T1000 (cell line): ENCODE data around the gene HEPN1.

Source experiments
- DNase-seq: peaks from one replicate; lab custom pipeline; 2025; ENCODE audit warnings: mixed read lengths; lab: John Stamatoyannopoulos, UW

Gene HEPN1

DNA sequence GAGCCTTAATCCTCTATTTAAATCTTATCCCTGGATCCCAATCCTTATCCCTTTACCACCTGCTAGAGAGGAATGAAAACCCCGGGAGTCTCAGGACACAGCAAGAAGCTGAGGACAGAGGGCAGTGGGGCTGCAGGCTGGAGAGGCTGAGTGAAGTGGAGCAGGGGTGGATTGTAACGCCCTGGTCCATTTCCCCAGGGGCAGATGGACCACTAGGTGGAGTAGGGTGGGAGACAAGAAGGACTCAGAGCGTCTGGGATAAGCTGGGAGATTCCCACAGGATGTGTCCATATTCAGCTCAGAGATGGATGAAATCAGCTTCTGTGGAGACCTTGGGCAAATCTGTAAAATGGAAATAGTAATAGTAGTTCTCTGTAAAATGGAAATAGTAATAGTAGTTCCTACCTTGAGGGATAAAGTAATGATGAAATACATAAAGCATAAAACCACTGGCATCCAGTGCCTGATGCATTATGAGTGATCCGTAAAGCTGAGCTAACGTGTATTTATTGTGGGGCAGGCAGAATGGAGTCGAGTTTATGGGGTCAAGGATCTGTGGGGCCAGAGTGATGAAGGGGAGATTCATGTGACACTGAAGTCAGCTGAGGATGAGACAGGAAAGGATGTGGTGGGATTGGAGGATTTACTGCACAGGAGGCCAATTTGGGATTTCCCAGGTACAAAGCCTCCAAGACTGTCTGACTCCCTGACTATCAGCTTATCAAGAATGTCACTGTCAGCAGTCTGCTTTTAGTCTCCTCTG, 19.5 kb upstream of the HEPN1 start:
- DNase-seq = no peak

DNA sequence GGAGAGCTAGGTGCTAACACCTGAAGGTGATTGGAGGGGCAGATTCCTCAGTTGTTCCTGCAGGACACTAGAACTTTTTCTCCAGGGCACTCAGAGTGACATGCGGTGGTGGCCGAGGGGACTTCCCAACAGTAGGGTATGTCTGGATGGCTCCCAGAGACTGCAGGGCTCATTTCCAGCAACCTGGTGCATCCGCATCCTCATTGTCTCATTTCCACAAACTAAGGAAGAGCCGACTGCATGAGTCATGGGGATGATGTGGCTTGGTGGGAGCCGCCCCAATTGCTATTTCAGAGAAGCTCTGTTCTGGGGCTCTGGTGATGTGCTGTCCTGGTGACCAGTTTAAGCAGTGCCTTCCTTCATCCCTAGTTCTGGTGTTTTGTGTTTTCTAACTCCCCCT, 18.6 kb upstream of the HEPN1 start:
- DNase-seq = peak; percentile 40

- no peak for DNase-seq
Observed at GRCh38 chr11:124902616-124903015, 16.4 kb upstream of the HEPN1 start.

DNA sequence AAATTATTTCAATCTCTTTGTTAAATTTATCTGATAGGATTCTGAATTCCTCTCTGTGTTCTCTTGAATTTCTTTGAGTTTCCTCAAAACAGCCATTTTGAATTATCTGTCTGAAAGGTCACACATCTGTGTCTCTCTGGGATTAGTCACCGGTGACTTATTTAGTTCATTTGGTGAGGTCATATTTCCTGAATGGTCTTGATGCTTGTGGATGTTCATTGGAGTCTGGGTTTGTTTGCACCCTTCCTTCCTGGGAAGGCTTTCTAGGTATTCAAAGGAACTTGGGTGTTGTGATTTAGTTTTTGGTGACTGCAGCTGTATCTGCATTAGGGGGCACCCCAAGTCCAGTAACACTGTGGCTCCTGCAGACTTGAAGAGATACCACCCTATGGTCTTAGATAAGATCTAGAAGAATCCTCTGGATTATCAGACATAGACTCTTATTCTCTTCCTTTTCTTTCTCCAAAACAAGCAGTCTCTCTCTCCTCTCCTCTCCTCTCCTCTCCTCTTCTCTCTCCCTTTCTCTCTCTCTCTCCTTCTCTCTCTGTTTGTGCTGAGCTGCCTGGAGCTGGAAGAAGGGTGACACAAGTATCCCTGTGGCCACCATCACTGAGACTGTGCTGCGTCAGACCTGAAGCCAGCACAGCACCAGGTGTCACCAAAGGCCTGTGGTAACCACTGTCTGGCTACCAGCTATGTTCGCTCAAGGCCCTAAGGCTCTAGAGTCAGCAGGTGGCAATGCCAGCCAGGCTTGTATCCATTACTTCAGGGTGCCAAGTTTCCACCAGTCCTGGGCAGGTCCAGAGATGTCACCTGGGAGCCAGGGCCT, 3.3 kb upstream of the HEPN1 start:
- no peak for DNase-seq

DNA sequence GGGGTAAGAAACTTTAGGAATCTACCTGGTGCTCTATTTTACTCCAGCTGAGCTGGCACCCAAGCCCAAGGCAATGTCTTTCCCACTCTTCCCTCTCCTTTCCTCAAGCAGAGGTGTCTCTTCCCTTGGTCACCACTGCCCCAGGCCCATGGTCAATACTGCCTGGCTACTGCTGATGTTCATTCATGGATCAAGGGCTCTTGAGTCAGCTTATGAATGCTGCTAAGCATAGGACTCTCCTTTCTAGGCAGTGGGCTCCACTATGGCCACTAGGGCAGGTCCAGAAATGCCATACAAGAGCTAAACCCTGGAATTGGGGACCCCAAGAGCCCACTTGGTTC, 2.7 kb upstream of the HEPN1 start:
- DNase-seq = no peak

DNA sequence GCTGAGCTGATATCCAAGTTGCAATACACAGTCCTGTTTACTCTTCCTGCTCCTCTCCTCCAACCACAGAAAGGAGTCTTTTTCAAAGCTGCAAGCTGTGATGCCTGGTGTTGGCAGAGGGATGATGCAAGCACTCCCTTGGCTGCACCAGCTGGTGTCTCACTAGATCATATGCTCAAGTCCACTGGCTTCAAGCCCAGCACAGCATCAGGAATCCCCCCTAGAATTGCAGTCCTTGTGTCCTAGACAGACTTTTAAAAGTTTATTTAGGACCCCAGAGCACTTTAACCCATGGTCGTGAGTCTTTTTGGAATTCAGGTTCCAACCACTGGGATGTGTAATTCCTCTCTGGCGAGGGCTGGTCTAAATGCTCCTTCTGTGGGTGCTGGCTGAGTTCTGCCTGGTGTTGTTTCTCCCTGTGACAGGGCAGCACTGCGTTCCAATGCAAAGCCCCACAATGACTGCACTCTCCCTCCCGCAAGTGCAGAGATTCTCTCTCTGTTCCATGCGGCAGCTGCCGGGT, 1.9 kb upstream of the HEPN1 start:
- DNase-seq = no peak

DNA sequence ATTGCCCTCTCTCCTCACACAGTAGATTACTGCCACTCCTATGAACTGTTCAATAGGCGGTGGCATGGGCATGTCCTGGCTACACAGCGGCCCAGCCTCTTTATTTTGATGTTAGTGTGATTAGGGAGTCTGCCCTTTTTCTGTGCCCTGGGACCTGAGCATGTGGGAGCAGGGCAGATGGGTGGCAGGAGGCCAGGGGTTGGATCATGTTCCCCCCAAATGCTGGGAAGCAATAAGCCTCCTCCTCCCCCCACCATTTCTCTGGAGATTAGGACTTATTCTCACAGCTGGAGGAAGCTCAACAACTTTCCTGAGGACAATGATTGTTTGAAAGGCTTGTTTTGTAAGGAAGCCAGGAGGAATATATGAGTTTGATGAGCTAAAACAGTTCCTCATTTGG, 848 bp downstream of the HEPN1 start:
- no peak for DNase-seq

DNA sequence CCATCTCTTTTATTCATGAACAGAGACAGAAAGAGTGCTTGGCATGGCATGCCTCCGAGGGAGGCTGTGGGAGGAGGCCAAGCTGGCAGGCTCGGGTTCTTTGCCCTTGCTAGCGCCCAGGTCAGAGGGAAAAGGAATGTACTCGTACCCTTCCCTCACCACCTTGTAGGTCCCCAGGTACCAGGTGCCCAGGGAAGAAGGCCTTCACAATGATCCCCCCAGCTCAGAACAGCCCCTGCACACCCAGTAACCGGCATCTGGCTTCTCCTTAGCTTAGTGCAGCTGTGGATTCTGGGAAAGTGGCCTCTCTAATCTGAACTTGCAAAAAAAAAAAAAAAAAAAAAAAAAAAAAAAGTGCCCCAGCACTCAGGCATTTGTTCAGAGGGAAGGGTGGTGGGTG, 1.3 kb downstream of the HEPN1 start:
- DNase-seq = no peak

GRCh38 chr11:124920870-124921609, 2.0 kb downstream of the HEPN1 start:
- no peak for DNase-seq

DNA sequence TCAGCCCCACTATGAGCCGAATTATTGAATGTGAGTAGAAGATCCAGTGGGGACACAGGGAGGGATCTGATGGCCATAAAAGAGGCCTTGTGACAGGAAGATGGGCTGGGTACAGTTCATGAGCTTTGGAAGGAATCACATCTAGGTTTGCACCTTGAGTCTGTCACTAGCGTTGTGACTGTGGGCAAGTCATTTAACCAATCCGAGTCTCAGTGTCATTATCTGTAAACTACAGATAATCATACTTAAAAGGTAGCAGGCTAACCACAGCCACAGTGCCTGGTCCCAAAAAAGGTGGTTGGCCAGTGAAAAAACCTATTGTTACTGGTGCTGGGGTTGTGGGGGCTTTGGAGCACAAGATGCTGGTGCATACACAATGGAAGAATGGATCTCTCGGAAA, 3.8 kb downstream of the HEPN1 start:
- no peak for DNase-seq

DNA sequence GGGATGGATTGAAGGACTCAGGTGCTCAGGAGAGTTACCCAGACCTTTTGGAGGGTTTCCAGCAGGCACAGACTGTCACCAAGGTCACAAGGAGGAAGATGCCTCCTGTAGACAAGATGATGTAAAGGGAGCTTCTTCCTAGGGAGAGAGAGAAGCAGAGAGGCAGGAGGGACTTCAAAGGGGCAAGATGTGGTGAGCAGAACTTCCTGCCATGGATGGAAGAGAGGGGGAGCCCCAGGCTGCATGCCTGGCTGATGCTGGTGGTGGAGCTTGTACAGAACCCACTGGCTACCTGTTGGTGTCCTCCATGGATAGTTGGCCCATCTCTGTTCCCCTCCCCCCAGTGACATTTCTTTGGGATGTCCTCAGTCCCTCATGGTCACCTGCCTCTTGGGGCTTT, 4.2 kb downstream of the HEPN1 start:
- DNase-seq = no peak

- no peak for DNase-seq
Observed at GRCh38 chr11:124928942-124929665, 10.1 kb downstream of the HEPN1 start.

GRCh38 chr11:124930799-124931198, 11.7 kb downstream of the HEPN1 start:
- no peak for DNase-seq

GRCh38 chr11:124934862-124935547, 16.0 kb downstream of the HEPN1 start:
- no peak for DNase-seq

DNA sequence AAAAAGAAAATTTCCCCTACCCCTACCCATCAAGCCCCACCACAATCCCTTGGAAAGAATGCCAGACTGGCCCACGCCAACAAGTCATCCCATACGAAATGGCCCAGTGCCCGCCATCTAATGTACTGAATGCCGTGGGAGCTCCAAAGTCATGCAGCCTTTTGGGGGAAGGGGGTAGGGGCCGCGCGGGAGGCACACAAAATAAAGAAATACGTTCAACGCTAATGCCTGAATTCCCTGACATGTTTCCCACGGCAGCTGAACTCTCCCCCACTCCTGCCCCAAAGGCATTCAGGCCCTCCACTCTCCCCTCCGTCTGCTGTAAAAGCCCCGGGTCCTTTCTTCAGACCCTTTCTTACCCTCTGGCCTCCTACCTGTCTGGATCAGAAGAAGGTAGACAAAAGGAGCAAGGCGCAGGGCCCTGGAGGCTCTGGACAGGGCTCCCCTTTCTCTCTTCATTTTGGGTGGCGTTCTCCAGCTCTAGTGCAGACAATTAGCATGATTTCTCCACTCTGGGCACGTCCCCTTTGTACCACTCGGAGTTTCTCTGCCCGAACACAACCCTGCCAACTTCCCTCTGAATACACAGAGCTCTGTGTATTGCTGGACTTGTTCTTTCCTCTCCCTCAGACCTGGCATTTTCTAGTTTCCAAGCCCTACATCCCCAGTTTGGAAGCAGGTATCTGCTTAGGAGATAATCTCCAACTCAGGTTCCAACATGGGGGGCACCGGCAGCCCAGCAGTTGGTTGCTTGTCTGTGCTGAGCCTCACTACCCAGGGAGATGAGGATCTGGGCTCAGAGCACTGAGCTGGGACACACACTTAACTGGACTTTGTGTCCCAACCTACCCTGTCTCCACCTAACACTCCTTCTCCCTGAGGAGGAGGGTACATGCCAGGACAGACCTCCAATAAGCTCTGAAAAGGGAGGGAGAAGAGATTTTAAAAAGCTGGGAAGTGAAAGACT, 16.8 kb downstream of the HEPN1 start, which contains the start of gene HEPACAM:
HEPACAM (minus strand) TSS at position 500 of the 967 bp plus-strand sequence; CDS start at position 459, 41 bp downstream.
- no peak for DNase-seq

GRCh38 chr11:124937336-124937935, 18.4 kb downstream of the HEPN1 start:
- no peak for DNase-seq

GRCh38 chr11:124938206-124938765, 19.2 kb downstream of the HEPN1 start:
- no peak for DNase-seq

DNA sequence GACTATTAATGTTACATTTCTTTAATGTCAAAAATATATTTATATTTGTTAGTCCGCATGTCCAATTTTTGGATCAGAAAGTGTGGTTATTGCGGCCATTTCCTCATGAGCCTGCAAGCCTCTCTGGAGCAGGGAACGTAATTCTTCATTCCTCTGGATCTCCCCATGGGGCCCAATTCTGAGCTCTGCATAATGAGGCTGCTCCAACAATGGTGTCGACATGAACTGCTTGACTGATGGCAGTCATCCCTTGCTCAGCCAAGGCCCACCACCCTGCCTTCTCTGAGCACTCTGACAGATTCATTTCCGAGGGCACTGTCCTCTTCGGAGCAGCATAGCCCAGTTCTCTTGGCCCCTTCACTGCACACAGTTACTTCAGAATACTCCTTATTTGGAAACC, 19.9 kb downstream of the HEPN1 start:
- no peak for DNase-seq

DNA sequence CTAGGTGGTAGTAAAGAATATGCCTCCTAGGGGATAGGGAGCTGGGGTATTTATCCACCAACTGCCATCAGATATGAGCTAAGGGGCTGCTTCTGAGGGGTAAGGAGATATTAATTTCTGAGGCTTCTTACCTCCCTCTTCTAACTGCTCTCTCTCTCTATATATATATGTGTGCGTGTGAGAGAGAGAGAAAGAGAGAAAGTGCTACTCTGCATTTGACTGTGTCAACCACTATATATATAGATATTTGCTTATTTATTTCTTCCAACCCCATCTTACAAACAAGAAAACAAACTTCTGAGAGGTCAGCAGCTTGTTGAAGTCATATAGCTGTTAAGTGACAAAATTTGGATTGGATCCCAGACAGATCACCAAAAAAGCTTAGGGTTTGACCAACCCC, 22.7 kb downstream of the HEPN1 start:
- DNase-seq = no peak
